ENCODE measurements around the gene RPA3. TPM values are rescaled to one million over a fixed set of nuclear protein-coding genes. Genes with fewer than 3 reads are reported as not detected.

The RPA3 gene
- total RNA-seq, 1 donor from 2014 or later = 33.7 TPM

GRCh38 chr7:7698930-7699329 is 19.5 kb downstream of the RPA3 start:
- no peak for TF ChIP-seq CTCF (conservative IDR thresholded peaks at IDR 0.05; ENCODE audit: low read depth, low read length)
- no peak for DNase-seq (ENCODE audit: low read depth)
- H3K4me3 ChIP-seq (ENCODE audit: low read depth, low read length) = no peak overlapping the region

- TF ChIP-seq CTCF (conservative IDR thresholded peaks at IDR 0.05; ENCODE audit: low read depth, low read length) = no peak
- no peak overlapping the region for H3K4me3 ChIP-seq (ENCODE audit: low read depth, low read length)
- DNase-seq (ENCODE audit: low read depth) = peak; percentile 82
Measured at GRCh38 chr7:7696458-7697119, 21.8 kb downstream of the RPA3 start.

GRCh38 chr7:7695111-7695817 is 23.1 kb downstream of the RPA3 start:
- H3K4me3 ChIP-seq (ENCODE audit: low read depth, low read length) = no peak overlapping the region
- no peak for DNase-seq (ENCODE audit: low read depth)
- TF ChIP-seq CTCF (conservative IDR thresholded peaks at IDR 0.05; ENCODE audit: low read depth, low read length) = no peak

DNA sequence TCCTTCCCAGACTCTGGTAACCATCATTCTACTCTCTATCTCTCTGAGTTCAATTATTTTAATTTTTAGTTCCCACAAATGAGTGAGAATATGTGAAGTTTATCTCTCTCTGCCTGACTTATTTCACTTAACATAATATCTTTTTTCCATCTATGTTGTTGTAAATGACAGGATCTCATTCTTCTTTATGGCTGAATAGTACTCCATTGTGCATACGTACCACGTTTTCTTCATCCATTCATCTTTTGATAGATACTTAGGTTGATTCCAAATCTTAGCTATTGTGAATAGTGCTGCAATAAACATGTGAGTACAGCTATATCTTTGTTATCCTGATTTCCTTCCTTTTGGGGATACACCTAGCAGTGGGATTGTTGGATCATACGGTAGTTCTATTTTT is 23.9 kb downstream of the RPA3 start:
- H3K4me3 ChIP-seq (ENCODE audit: low read depth, low read length) = no peak overlapping the region
- no peak for TF ChIP-seq CTCF (conservative IDR thresholded peaks at IDR 0.05; ENCODE audit: low read depth, low read length)
- DNase-seq (ENCODE audit: low read depth) = no peak

GRCh38 chr7:7693881-7694280 is 24.5 kb downstream of the RPA3 start:
- DNase-seq (ENCODE audit: low read depth) = peak; percentile 55
- H3K4me3 ChIP-seq (ENCODE audit: low read depth, low read length) = no peak overlapping the region
- TF ChIP-seq CTCF (conservative IDR thresholded peaks at IDR 0.05; ENCODE audit: low read depth, low read length) = no peak

DNA sequence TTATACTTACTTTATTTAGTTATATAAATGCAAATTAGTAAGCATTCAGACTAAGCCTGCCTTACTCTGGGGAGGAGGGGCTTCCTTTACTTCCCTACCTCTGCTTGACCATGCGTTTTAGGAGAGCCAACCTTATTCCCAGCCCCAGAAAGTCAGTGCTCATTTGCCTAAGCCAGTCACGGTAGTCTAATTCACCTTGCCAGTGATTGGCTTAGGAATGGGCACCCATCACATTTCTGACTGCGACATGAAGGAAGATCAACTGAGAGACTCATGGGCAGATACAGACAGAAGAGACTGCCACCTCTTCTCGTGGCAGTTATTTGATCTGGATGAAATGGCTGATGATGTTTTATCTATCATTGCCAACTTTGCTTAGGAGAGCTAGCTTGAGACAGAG is 29.5 kb downstream of the RPA3 start:
- TF ChIP-seq CTCF (conservative IDR thresholded peaks at IDR 0.05; ENCODE audit: low read depth, low read length) = no peak
- no peak overlapping the region for H3K4me3 ChIP-seq (ENCODE audit: low read depth, low read length)
- no peak for DNase-seq (ENCODE audit: low read depth)

DNA sequence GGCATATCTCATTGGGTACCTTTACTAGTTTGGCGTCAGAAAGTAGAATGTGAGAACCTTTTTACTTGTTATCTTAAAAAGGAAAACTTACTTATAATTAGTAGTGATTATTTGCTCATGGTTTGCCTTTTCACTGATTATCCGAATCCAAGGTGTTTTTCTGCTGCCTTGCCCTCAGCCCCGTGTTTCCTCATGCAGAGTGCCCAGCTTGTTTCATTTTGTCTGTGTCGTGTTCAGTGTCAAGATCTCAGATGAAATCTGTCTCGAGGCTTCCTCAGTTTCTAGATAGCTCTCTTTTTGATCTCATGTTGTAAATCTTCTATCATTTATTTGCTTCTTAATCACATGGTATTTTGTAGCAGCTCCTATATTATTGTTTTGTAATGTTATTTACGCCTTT is 30.1 kb downstream of the RPA3 start:
- H3K4me3 ChIP-seq (ENCODE audit: low read depth, low read length) = no peak overlapping the region
- DNase-seq (ENCODE audit: low read depth) = no peak
- TF ChIP-seq CTCF (conservative IDR thresholded peaks at IDR 0.05; ENCODE audit: low read depth, low read length) = no peak

Data from epithelial cell of proximal tubule (primary cell).